Astrocyte (in vitro differentiated cells and primary cell): ENCODE results near the gene IFNA17.
"Not testable (repeated sequence)": the region's sequence is repeated elsewhere in the genome, so short reads cannot be mapped to it uniquely, and the experiment has no call there.

Source experiments
- CTCF ChIP-seq: IDR thresholded peaks from 2 replicates; pipeline ENCODE4 v1.5.1; 2011; ENCODE audit warnings: low read depth, mild to moderate bottlenecking, inconsistent platforms, low read length, moderate library complexity; ENCODE audit not compliant: insufficient read depth
- EZH2 ChIP-seq: IDR thresholded peaks from 2 replicates; pipeline ENCODE4 v1.6.1; 2012; ENCODE audit warnings: mild to moderate bottlenecking, low read length, inconsistent platforms; ENCODE audit not compliant: insufficient read depth

- not testable (repeated sequence) for TF ChIP-seq EZH2, CTCF
These were observed 40.5 kb downstream of the IFNA17 start, which contains the start of gene IFNA4 for GRCh38 chr9:21187487-21187886.
